Brain microvascular endothelial cell (primary cell): ENCODE results near the gene CAMK1D.

ENCODE experiments used
- DNase-seq: peaks from one replicate; pipeline ENCODE4 v3.0.0-alpha.2; 2020
- H3K27ac ChIP-seq: fragments of 250-450 bp; sonication (Bioruptor Pico); 2 replicates; pipeline ENCODE4 v1.5.1; 2020; ENCODE audit warnings: mild to moderate bottlenecking, moderate library complexity
- H3K27me3 ChIP-seq: fragments of 250-450 bp; sonication (Bioruptor Pico); replicated peaks from 2 replicates; pipeline ENCODE4 v1.5.1; 2020; ENCODE audit warnings: mild to moderate bottlenecking
- H3K36me3 ChIP-seq: fragments of 250-450 bp; sonication (Bioruptor Pico); replicated peaks from 2 replicates; pipeline ENCODE4 v1.5.1; 2020; ENCODE audit warnings: mild to moderate bottlenecking
- H3K4me3 ChIP-seq: 2 replicates; pipeline ENCODE4 v1.5.1; 2011; ENCODE audit warnings: low read depth, mild to moderate bottlenecking, control low read depth, low read length, moderate library complexity
- CTCF ChIP-seq: IDR thresholded peaks from 2 replicates; pipeline ENCODE4 v1.5.1; 2011; ENCODE audit warnings: low read depth, mild to moderate bottlenecking, moderate library complexity, low read length, control low read depth, inconsistent platforms; ENCODE audit errors: missing control alignments
- in situ Hi-C: cut with HindIII; loops from 2 replicates; pipeline ENCODE4 v1.10.0; 2017; ENCODE audit warnings: low sequenced_read_pairs, low pct_ligation_motif_present

Gene CAMK1D

GRCh38 chr10:12697764-12698163 lies 348.4 kb downstream of the CAMK1D start:
- no peak for TF ChIP-seq CTCF
- in situ Hi-C loops = no loop called here

GRCh38 chr10:12699258-12699700 lies 349.9 kb downstream of the CAMK1D start:
- no peak for DNase-seq
- Histone ChIP-seq H3K27ac (no peak overlapping the region), H3K27me3 (no peaks in the 10 kb centered on the region), H3K4me3 (no peak overlapping the region), H3K36me3 (no peaks in the 10 kb centered on the region)
- no peak for TF ChIP-seq CTCF
- in situ Hi-C loops = no loop called here

More at GRCh38 chr10:12697764-12698163, 348.4 kb downstream of the CAMK1D start:
- DNase-seq = no peak
- H3K27me3 ChIP-seq = no peaks in the 10 kb centered on the region
- no peak overlapping the region for H3K27ac ChIP-seq
- no peaks in the 10 kb centered on the region for H3K36me3 ChIP-seq
- no peak overlapping the region for H3K4me3 ChIP-seq

GRCh38 chr10:12699781-12700556 lies 350.6 kb downstream of the CAMK1D start:
- in situ Hi-C loops = no loop called here
- H3K27ac ChIP-seq = no peak overlapping the region
- no peak overlapping the region for H3K4me3 ChIP-seq
- no peak for DNase-seq
- no peaks in the 10 kb centered on the region for H3K27me3 ChIP-seq
- H3K36me3 ChIP-seq = no peaks in the 10 kb centered on the region
- TF ChIP-seq CTCF = no peak

- Histone ChIP-seq H3K27ac (no peak overlapping the region), H3K36me3 (no peaks in the 10 kb centered on the region), H3K27me3 (no peaks in the 10 kb centered on the region), H3K4me3 (no peak overlapping the region)
- in situ Hi-C loops = no loop called here
- DNase-seq = no peak
- TF ChIP-seq CTCF = no peak
Measured at GRCh38 chr10:12700557-12700874, 351.2 kb downstream of the CAMK1D start.

GRCh38 chr10:12701696-12702095 lies 352.3 kb downstream of the CAMK1D start:
- H3K36me3 ChIP-seq = no peaks in the 10 kb centered on the region
- H3K27ac ChIP-seq = no peak overlapping the region
- in situ Hi-C loops = no loop called here
- no peak overlapping the region for H3K4me3 ChIP-seq
- H3K27me3 ChIP-seq = no peaks in the 10 kb centered on the region
- TF ChIP-seq CTCF = no peak
- no peak for DNase-seq
